Measurements from ENCODE around the gene TRPV4. TPM values are rescaled to one million over a fixed set of nuclear protein-coding genes. Genes with fewer than 3 reads are reported as not detected.
A peak's percentile ranks its signal among the peaks of the same experiment; 100 is the strongest.

Gene TRPV4
- total RNA-seq, 3 donors from 2014 or later (not counting 1 experiment from before 2014, with no cell fraction given) = not detected

DNA sequence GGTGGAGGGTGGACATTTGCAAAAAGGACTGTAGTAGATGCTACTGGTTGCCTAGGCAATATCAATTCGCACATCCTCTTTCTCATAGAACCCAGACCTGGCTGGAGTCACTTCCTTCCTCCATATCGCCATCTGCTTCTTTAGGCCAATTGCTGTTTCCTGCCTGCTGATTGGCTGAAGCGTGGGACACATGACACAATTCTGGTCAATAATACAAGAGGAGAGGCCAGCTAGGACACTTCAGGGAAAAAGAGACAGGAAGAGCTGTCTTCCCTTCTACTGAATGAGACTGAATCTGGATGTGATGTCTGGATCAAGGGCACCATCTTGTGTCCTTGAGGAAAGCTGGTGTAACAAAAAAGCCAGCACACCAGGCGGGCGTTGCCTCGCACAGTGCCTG lies 53.8 kb downstream of the TRPV4 start:
- DNase-seq (no peak), ATAC-seq (no peak)
- TF ChIP-seq, protein P1, sequence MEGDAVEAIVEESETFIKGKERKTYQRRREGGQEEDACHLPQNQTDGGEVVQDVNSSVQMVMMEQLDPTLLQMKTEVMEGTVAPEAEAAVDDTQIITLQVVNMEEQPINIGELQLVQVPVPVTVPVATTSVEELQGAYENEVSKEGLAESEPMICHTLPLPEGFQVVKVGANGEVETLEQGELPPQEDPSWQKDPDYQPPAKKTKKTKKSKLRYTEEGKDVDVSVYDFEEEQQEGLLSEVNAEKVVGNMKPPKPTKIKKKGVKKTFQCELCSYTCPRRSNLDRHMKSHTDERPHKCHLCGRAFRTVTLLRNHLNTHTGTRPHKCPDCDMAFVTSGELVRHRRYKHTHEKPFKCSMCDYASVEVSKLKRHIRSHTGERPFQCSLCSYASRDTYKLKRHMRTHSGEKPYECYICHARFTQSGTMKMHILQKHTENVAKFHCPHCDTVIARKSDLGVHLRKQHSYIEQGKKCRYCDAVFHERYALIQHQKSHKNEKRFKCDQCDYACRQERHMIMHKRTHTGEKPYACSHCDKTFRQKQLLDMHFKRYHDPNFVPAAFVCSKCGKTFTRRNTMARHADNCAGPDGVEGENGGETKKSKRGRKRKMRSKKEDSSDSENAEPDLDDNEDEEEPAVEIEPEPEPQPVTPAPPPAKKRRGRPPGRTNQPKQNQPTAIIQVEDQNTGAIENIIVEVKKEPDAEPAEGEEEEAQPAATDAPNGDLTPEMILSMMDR (IDR thresholded peaks at IDR 0.05) = no peak
- H3K9me3 Mint-ChIP-seq = no peaks in the 10 kb centered on the region
- no peak overlapping the region for H3K4me3 Mint-ChIP-seq
- no peak overlapping the region for H3K4me3 ChIP-seq (ENCODE audit: low read length)
- H3K27me3 Mint-ChIP-seq (ENCODE audit: low read depth in 2 of 2) = peaks cover 0 to 4% of the 10 kb centered on the region in 2 donors
- intact Hi-C loops (cut with micrococcal nuclease) = no loop called here
- no peak overlapping the region for H3K27ac Mint-ChIP-seq
- H3K4me1 Mint-ChIP-seq = peaks cover 5 to 19% of the 10 kb centered on the region in 2 donors
- no peaks in the 10 kb centered on the region for H3K36me3 ChIP-seq (ENCODE audit: control insufficient read depth, insufficient read depth, low read length)
- no peaks in the 10 kb centered on the region for H3K4me1 ChIP-seq (ENCODE audit: control insufficient read depth, insufficient read depth, low read length)
- H3K9me3 ChIP-seq (ENCODE audit: control insufficient read depth, insufficient read depth, low read length) = no peaks in the 10 kb centered on the region
- no peak overlapping the region for H3K27ac ChIP-seq (ENCODE audit: low read length)
- H3K36me3 Mint-ChIP-seq = no peaks in the 10 kb centered on the region
- no peaks in the 10 kb centered on the region for H3K27me3 ChIP-seq (ENCODE audit: control insufficient read depth, insufficient read depth, low read length)
- WGBS (ENCODE audit: insufficient coverage) = 81% methylated on average over 6 of the region's 6 CpGs

DNA sequence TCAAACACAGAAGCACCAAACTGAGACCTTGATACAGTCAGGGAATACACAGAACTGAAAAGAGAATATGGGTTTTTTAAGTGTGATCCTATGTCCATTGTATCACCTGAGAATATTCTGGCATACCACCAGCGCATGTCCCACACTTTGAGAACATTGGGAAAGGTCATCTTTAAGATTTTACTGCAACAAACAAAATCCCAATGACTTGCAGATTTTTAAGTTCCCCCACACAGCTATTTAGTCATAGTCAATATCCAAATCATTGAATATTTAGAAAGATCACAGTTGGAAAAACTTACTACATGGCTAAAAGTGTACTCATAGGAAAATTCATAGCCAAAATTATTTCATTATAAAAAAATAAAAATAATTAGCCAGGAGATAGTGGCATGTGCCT lies 54.5 kb downstream of the TRPV4 start:
- Mint-ChIP-seq H3K27me3 (ENCODE audit: low read depth in 2 of 2) (peaks cover 0 to 4% of the 10 kb centered on the region in 2 donors), H3K4me1 (peaks cover 5 to 19% of the 10 kb centered on the region in 2 donors), H3K27ac (no peak overlapping the region), H3K9me3 (no peaks in the 10 kb centered on the region), H3K36me3 (no peaks in the 10 kb centered on the region), H3K4me3 (no peak overlapping the region)
- DNase-seq = no peak
- no peaks in the 10 kb centered on the region for H3K36me3 ChIP-seq (ENCODE audit: control insufficient read depth, insufficient read depth, low read length)
- H3K4me1 ChIP-seq (ENCODE audit: control insufficient read depth, insufficient read depth, low read length) = no peaks in the 10 kb centered on the region
- no peaks in the 10 kb centered on the region for H3K9me3 ChIP-seq (ENCODE audit: control insufficient read depth, insufficient read depth, low read length)
- H3K27ac ChIP-seq (ENCODE audit: low read length) = no peak overlapping the region
- intact Hi-C loops (cut with micrococcal nuclease) = no loop called here
- no peaks in the 10 kb centered on the region for H3K27me3 ChIP-seq (ENCODE audit: control insufficient read depth, insufficient read depth, low read length)
- TF ChIP-seq, protein P1 (IDR thresholded peaks at IDR 0.05) = no peak
- H3K4me3 ChIP-seq (ENCODE audit: low read length) = no peak overlapping the region
- ATAC-seq = no peak
- 94% methylated on average over 1 of the region's 1 CpG for WGBS (ENCODE audit: insufficient coverage)

DNA sequence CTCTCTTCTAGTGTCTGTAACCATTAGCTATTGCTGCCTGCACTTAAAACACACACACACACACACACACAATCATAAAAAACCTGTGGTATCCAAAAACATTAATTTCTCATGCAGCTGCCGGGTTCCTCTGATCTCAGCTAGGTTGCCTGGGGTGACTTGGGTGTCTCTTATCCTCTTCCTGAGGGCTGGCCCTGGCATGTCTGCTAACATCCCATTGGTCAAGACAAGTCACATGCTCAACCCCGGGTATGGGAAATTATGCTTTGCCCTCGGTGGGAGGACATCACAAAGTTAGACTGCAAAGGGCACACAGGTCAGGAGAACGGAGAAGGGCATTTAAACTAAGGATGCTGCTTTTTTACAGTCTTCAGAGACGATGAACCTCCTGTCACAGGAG lies 55.7 kb downstream of the TRPV4 start:
- no peaks in the 10 kb centered on the region for H3K9me3 ChIP-seq (ENCODE audit: control insufficient read depth, insufficient read depth, low read length)
- no peak overlapping the region for H3K4me3 ChIP-seq (ENCODE audit: low read length)
- H3K36me3 ChIP-seq (ENCODE audit: control insufficient read depth, insufficient read depth, low read length) = no peaks in the 10 kb centered on the region
- DNase-seq = peak in 1 of 2 donors; percentile 64
- Mint-ChIP-seq H3K27me3 (ENCODE audit: low read depth in 2 of 2) (peaks cover 0 to 4% of the 10 kb centered on the region in 2 donors), H3K36me3 (no peaks in the 10 kb centered on the region), H3K4me3 (peak overlapping the region; percentile 41), H3K9me3 (no peaks in the 10 kb centered on the region), H3K27ac (no peak overlapping the region), H3K4me1 (peaks cover 5 to 22% of the 10 kb centered on the region in 2 donors)
- intact Hi-C loops (cut with micrococcal nuclease) = no loop called here
- WGBS (ENCODE audit: insufficient coverage) = 47% methylated on average over 5 of the region's 5 CpGs
- H3K4me1 ChIP-seq (ENCODE audit: control insufficient read depth, insufficient read depth, low read length) = no peaks in the 10 kb centered on the region
- ATAC-seq = no peak
- no peak overlapping the region for H3K27ac ChIP-seq (ENCODE audit: low read length)
- no peaks in the 10 kb centered on the region for H3K27me3 ChIP-seq (ENCODE audit: control insufficient read depth, insufficient read depth, low read length)
- TF ChIP-seq, protein P1 (IDR thresholded peaks at IDR 0.05) = no peak

DNA sequence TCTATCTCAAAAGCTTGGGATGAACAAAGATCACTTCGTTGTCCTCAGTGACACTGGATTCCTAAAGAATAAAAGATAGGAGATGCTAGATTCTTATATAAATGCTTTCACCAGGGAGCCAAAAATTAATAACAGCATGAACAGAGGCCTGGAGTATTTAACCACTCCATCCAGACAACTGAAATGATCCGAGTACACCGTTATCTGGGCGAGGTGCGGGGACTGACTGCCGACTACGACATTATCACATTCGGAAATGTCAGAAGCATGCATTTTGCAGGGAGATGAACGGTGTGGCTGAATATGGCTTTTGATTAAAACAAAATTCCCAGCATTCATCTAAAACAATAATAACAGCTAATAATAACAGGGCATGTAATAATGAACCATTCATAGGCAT lies 56.6 kb downstream of the TRPV4 start:
- H3K36me3 Mint-ChIP-seq = no peaks in the 10 kb centered on the region
- intact Hi-C loops (cut with micrococcal nuclease) = no loop called here
- no peak for DNase-seq

More for the DNA sequence above, 56.6 kb downstream of the TRPV4 start:
- WGBS (ENCODE audit: insufficient coverage) = 92% methylated on average over 6 of the region's 9 CpGs
- H3K36me3 ChIP-seq (ENCODE audit: control insufficient read depth, insufficient read depth, low read length) = no peaks in the 10 kb centered on the region
- ATAC-seq = no peak
- no peak overlapping the region for H3K4me3 ChIP-seq (ENCODE audit: low read length)
- no peaks in the 10 kb centered on the region for H3K9me3 Mint-ChIP-seq
- H3K27ac Mint-ChIP-seq = no peak overlapping the region
- TF ChIP-seq, protein P1 (IDR thresholded peaks at IDR 0.05) = no peak
- no peak overlapping the region for H3K27ac ChIP-seq (ENCODE audit: low read length)
- H3K4me1 ChIP-seq (ENCODE audit: control insufficient read depth, insufficient read depth, low read length) = no peaks in the 10 kb centered on the region
- no peaks in the 10 kb centered on the region for H3K27me3 ChIP-seq (ENCODE audit: control insufficient read depth, insufficient read depth, low read length)
- no peak overlapping the region for H3K4me3 Mint-ChIP-seq
- peaks cover 0 to 4% of the 10 kb centered on the region in 2 donors for H3K27me3 Mint-ChIP-seq (ENCODE audit: low read depth in 2 of 2)
- no peaks in the 10 kb centered on the region for H3K9me3 ChIP-seq (ENCODE audit: control insufficient read depth, insufficient read depth, low read length)
- H3K4me1 Mint-ChIP-seq = peaks cover 5 to 13% of the 10 kb centered on the region in 2 donors
